A673 (cell line): ENCODE results near the gene SIK1.
"Not testable (repeated sequence)": the region's sequence is repeated elsewhere in the genome, so short reads cannot be mapped to it uniquely, and the experiment has no call there.

Experiments
- CTCF ChIP-seq: fragments of 300-800, 200-600 bp; sonication (generic); conservative IDR thresholded peaks from 2 replicates; pipeline ENCODE4 v1.5.1; 2017; ENCODE audit warnings: low read depth, mild to moderate bottlenecking, antibody characterized with exemption, low read length, moderate library complexity, mixed read lengths
- EZH2 ChIP-seq: fragments of 200-600 bp; sonication (generic); IDR thresholded peaks from 2 replicates; pipeline ENCODE4 v1.6.1; 2017; ENCODE audit warnings: borderline replicate concordance, low read depth, mild to moderate bottlenecking, mixed read lengths, antibody characterized with exemption, low read length; ENCODE audit not compliant: poor library complexity, severe bottlenecking

- not testable (repeated sequence) for TF ChIP-seq CTCF, EZH2
Observed at GRCh38 chr21:43440835-43441727, 14.2 kb upstream of the SIK1 start.
